Liver (tissue), 9 donors: Measurements from ENCODE around the gene PBLD. TPM values are rescaled to one million over a fixed set of nuclear protein-coding genes. Genes with fewer than 3 reads are reported as not detected.

ENCODE experiments used
- DNase-seq: peaks from one replicate; pipeline ENCODE4 v3.0.0-alpha.2; 2017; ENCODE audit warnings: low spot score
- H3K27ac ChIP-seq, 2 donors: one replicate each; pipeline ENCODE4 v1.7.0; 2013; ENCODE audit warnings: inconsistent platforms in 2 of 2, low read length in 2 of 2, control low read depth in 1 of 2, low read depth in 1 of 2, mild to moderate bottlenecking in 1 of 2
- H3K27me3 ChIP-seq, 4 donors: one replicate each; pipeline versions ENCODE4 v1.6.1 to v1.7.0; 2013; ENCODE audit warnings: low read length in 3 of 4, inconsistent platforms in 1 of 4, mild to moderate bottlenecking in 1 of 4, moderate library complexity in 1 of 4; ENCODE audit not compliant: control insufficient read depth in 4 of 4, insufficient read depth in 4 of 4
- H3K36me3 ChIP-seq, 4 donors: one replicate each; pipeline versions ENCODE4 v1.6.1 to v1.7.0; 2013; ENCODE audit warnings: low read length in 3 of 4, mild to moderate bottlenecking in 3 of 4, low read depth in 1 of 4, moderate library complexity in 1 of 4; ENCODE audit not compliant: control insufficient read depth in 4 of 4, insufficient read depth in 3 of 4
- H3K4me1 ChIP-seq, 4 donors: one replicate each; pipeline versions ENCODE4 v1.6.1 to v1.7.0; 2013; ENCODE audit warnings: low read length in 3 of 4, mild to moderate bottlenecking in 3 of 4, moderate library complexity in 1 of 4; ENCODE audit not compliant: control insufficient read depth in 4 of 4, insufficient read depth in 4 of 4
- H3K4me3 ChIP-seq, 3 donors: one replicate each; pipeline versions ENCODE4 v1.6.1 to v1.7.0; 2013; ENCODE audit warnings: low read length in 3 of 3, control low read depth in 1 of 3, low read depth in 1 of 3, mild to moderate bottlenecking in 1 of 3
- H3K9ac ChIP-seq, 2 donors: one replicate each; pipeline ENCODE4 v1.7.0; 2013; ENCODE audit warnings: low read length in 2 of 2, mild to moderate bottlenecking in 2 of 2, moderate library complexity in 2 of 2, control low read depth in 1 of 2, low read depth in 1 of 2
- H3K9me3 ChIP-seq, 4 donors: one replicate each; pipeline versions ENCODE4 v1.6.1 to v1.7.0; 2013; ENCODE audit warnings: low read length in 3 of 4; ENCODE audit not compliant: control insufficient read depth in 4 of 4
- EGR1 ChIP-seq, 2 donors: IDR thresholded peaks; 2 replicates each; pipeline ENCODE4 v1.6.1; 2016 to 2018; ENCODE audit warnings: antibody characterized with exemption in 2 of 2, low read depth in 2 of 2
- FOXA1 ChIP-seq: IDR thresholded peaks from 2 replicates; pipeline ENCODE4 v1.6.1; 2016; ENCODE audit warnings: antibody characterized with exemption
- FOXA2 ChIP-seq: IDR thresholded peaks from 2 replicates; pipeline ENCODE4 v1.6.1; 2016; ENCODE audit warnings: antibody characterized with exemption
- GABPA ChIP-seq, 2 donors: IDR thresholded peaks in 1 of 2; conservative IDR thresholded peaks in 1 of 2; 2 replicates each; pipeline ENCODE4 v1.6.1; 2016; ENCODE audit warnings: antibody characterized with exemption in 2 of 2, mild to moderate bottlenecking in 1 of 2, moderate library complexity in 1 of 2
- HNF4A ChIP-seq, 2 donors: conservative IDR thresholded peaks; 2 replicates each; pipeline ENCODE4 v1.6.1; 2016; ENCODE audit warnings: antibody characterized with exemption in 2 of 2, mild to moderate bottlenecking in 2 of 2
- HNF4G ChIP-seq: IDR thresholded peaks from 2 replicates; pipeline ENCODE4 v1.6.1; 2016; ENCODE audit warnings: antibody characterized with exemption
- JUND ChIP-seq, 2 donors: IDR thresholded peaks; 2 replicates each; pipeline ENCODE4 v1.6.1; 2016; ENCODE audit warnings: antibody characterized with exemption in 2 of 2
- NR2F2 ChIP-seq: IDR thresholded peaks from 2 replicates; pipeline ENCODE4 v1.6.1; 2016; ENCODE audit warnings: antibody characterized with exemption
- RAD21 ChIP-seq, 2 donors: IDR thresholded peaks; 2 replicates each; pipeline ENCODE4 v1.6.1; 2016; ENCODE audit warnings: antibody characterized with exemption in 2 of 2, mild to moderate bottlenecking in 2 of 2
- RXRA ChIP-seq, 2 donors: IDR thresholded peaks; 2 replicates each; pipeline ENCODE4 v1.6.1; 2017 to 2018; ENCODE audit warnings: antibody characterized with exemption in 2 of 2, mild to moderate bottlenecking in 1 of 2
- SP1 ChIP-seq: IDR thresholded peaks from 2 replicates; pipeline ENCODE4 v1.6.1; 2018; ENCODE audit warnings: antibody characterized with exemption, mild to moderate bottlenecking
- TAF1 ChIP-seq: conservative IDR thresholded peaks from 2 replicates; pipeline ENCODE4 v1.6.1; 2016; ENCODE audit warnings: antibody characterized with exemption, mild to moderate bottlenecking
- YY1 ChIP-seq: IDR thresholded peaks from 2 replicates; pipeline ENCODE4 v1.6.1; 2016; ENCODE audit warnings: antibody characterized with exemption, mild to moderate bottlenecking
- WGBS: extraction: QIAGEN DNeasy Blood & Tissue Kit; methylation state at CpG from one replicate; pipeline ENCODE4 v1.1.7; 2013; 5-methylcytosine and 5-hydroxymethylcytosine counted together
- polyA plus RNA-seq, 2 donors: library from polyadenylated mRNA; stranded (reverse) in 1 of 2; unstranded in 1 of 2; fragments of 200-250 nt in 1 of 2; fragments of >200 nt in 1 of 2; fragmentation: Nextera tagmentation in 1 of 2; extraction: Ambion mirVana in 1 of 2; gene quantifications; one replicate each; pipeline versions ENCODE4 v1.2.1 to v1.2.3, GENCODE V29; 2013 to 2015
- total RNA-seq, 2 donors: library from RNA; depleted of rRNA; stranded (reverse); fragments of >200 nt; gene quantifications; one replicate each; pipeline ENCODE4 v1.2.3, GENCODE V29; 2014
- TF ChIP-seq, protein P1 (sequence below): IDR thresholded peaks from 2 replicates; pipeline ENCODE4 v1.6.1; 2016; ENCODE audit warnings: antibody characterized with exemption
- TF ChIP-seq, protein P2 (sequence below): IDR thresholded peaks from 2 replicates; pipeline ENCODE4 v1.6.1; 2016; ENCODE audit warnings: antibody characterized with exemption, mild to moderate bottlenecking
- TF ChIP-seq, protein P3 (sequence below): IDR thresholded peaks from 2 replicates; pipeline ENCODE4 v1.6.1; 2016; ENCODE audit warnings: antibody characterized with exemption
- TF ChIP-seq, protein P4 (sequence below): IDR thresholded peaks from 2 replicates; pipeline ENCODE4 v1.6.1; 2016; ENCODE audit warnings: antibody characterized with exemption
- TF ChIP-seq, protein P5 (sequence below): fragments of 150-350 bp; IDR thresholded peaks from 2 replicates; pipeline ENCODE4 v1.5.1; 2017; ENCODE audit warnings: improper control_type of control experiment, low read depth, low read length; ENCODE audit not compliant: missing input control
- donor health status: healthy.
- donor health status: healthy.
- donor health status: healthy.
- donor health status: healthy.
- donor health status: healthy.

Gene PBLD
- total and polyA plus RNA-seq, 4 donors: 63.3 to 175 (median 103) TPM

DNA sequence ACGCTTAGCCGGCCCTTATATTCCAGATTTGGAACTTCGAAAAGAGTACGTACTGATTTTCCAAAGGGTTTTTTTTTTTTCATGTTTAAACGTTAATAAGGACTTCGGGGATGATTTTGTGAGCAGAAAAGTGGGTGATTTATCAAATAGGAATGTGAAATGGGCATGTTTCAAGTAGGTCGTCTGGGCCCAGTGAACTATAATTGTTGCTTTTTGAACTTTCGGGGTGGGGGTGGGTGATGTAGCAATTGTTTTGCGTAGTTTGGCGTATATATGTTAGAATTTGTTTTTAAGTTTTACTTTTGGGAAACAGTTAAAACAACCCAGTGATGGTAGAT lies 299 bp upstream of the PBLD start:
- H3K9ac ChIP-seq: peak overlapping the region; percentile 89 to 99
- H3K27me3 ChIP-seq: no peaks in the 10 kb centered on the region
- H3K4me3 ChIP-seq: peak overlapping the region; percentile 88 to 98 (median 94)
- H3K27ac ChIP-seq: peak overlapping the region; percentile 94 to 98
- peak in 1 of 2 donors; percentile 17 for TF ChIP-seq HNF4A (conservative IDR thresholded peaks at IDR 0.05)
- TF ChIP-seq YY1: no peak
- peaks cover 0 to 2% (median 0%) of the 10 kb centered on the region in 4 donors for H3K36me3 ChIP-seq
- H3K4me1 ChIP-seq: peaks cover 8 to 57% (median 39%) of the 10 kb centered on the region in 4 donors
- WGBS: under 1% methylated on average over 10 of the region's 10 CpGs
- DNase-seq: no peak
- H3K9me3 ChIP-seq: no peaks in the 10 kb centered on the region

DNA sequence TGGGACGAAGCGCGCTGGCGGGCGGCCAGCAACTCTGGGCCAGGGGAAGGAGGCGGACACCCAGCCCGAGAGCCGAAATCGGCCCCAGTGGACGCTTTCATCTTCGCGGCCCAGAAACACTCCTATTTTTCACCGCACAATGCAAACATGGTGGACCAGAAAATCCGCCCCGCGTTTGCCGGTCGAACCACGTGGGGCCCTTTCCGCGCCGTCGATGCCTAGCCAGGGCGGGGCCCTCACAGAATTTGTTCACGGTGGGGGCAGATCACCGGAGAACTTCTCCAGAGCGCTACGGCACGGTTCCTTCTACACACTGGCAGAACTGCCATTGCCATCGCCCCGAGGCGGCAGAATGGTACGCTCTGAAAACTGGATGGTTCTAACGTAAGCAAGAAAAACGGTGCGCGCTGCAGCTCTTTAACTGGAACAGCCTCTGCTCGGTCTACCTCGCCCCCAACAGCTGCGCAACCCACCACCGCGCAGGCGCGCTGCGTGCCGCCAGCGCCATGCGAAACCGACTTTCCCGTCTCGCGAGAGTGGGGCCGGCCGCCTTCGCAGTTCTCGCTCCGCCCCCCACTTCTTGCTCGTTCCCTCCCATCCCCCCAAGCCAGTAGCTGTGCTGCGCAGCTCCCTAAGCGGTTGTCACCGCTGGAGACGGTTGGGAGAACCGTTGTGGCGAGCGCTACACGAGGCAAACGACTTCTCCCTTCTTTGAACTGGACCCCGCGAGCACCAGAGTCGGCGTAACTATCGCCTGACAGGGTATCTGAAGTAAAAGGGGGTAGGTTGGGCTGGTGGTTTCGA lies 1.1 kb downstream of the PBLD start, which contains the start of gene HNRNPH3:
HNRNPH3 (plus strand) TSS at position 610 of the 804 bp plus-strand sequence. CDS start 5,158 bp downstream, outside the sequence.
- H3K4me1 ChIP-seq: peaks cover 4 to 49% (median 27%) of the 10 kb centered on the region in 4 donors

More for the DNA sequence above, 1.1 kb downstream of the PBLD start, which contains the start of gene HNRNPH3:
- H3K9ac ChIP-seq: peak within 1 kb of the TSS; percentile 89 to 99
- H3K27me3 ChIP-seq: no peaks in the 10 kb centered on the region
- H3K27ac ChIP-seq: peak within 1 kb of the TSS; percentile 94 to 98
- TF ChIP-seq FOXA1: peak; percentile 28
- TF ChIP-seq EGR1 (IDR thresholded peaks at IDR 0.05; ENCODE audit: low read depth in 2 of 2): peak; percentile 60 to 64
- TF ChIP-seq RXRA (IDR thresholded peaks at IDR 0.05): peak; percentile 3 to 15
- TF ChIP-seq, protein P1, sequence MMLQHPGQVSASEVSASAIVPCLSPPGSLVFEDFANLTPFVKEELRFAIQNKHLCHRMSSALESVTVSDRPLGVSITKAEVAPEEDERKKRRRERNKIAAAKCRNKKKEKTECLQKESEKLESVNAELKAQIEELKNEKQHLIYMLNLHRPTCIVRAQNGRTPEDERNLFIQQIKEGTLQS: no peak
- TF ChIP-seq, protein P2, sequence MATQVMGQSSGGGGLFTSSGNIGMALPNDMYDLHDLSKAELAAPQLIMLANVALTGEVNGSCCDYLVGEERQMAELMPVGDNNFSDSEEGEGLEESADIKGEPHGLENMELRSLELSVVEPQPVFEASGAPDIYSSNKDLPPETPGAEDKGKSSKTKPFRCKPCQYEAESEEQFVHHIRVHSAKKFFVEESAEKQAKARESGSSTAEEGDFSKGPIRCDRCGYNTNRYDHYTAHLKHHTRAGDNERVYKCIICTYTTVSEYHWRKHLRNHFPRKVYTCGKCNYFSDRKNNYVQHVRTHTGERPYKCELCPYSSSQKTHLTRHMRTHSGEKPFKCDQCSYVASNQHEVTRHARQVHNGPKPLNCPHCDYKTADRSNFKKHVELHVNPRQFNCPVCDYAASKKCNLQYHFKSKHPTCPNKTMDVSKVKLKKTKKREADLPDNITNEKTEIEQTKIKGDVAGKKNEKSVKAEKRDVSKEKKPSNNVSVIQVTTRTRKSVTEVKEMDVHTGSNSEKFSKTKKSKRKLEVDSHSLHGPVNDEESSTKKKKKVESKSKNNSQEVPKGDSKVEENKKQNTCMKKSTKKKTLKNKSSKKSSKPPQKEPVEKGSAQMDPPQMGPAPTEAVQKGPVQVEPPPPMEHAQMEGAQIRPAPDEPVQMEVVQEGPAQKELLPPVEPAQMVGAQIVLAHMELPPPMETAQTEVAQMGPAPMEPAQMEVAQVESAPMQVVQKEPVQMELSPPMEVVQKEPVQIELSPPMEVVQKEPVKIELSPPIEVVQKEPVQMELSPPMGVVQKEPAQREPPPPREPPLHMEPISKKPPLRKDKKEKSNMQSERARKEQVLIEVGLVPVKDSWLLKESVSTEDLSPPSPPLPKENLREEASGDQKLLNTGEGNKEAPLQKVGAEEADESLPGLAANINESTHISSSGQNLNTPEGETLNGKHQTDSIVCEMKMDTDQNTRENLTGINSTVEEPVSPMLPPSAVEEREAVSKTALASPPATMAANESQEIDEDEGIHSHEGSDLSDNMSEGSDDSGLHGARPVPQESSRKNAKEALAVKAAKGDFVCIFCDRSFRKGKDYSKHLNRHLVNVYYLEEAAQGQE: peak; percentile 97
- TF ChIP-seq GABPA (IDR thresholded peaks at IDR 0.05 in 1 of 2, conservative IDR thresholded peaks at IDR 0.05 in 1 of 2): no peak
- TF ChIP-seq RAD21 (IDR thresholded peaks at IDR 0.05): peak in 1 of 2 donors; percentile 33
- TF ChIP-seq NR2F2: no peak
- TF ChIP-seq FOXA2: no peak
- peak in 1 of 2 donors; percentile 2 for TF ChIP-seq HNF4A (conservative IDR thresholded peaks at IDR 0.05)
- TF ChIP-seq TAF1: peak; percentile 100
- TF ChIP-seq YY1: peak; percentile 94
- no peak for TF ChIP-seq HNF4G
- peak; percentile 59 for TF ChIP-seq SP1
- TF ChIP-seq, protein P3, sequence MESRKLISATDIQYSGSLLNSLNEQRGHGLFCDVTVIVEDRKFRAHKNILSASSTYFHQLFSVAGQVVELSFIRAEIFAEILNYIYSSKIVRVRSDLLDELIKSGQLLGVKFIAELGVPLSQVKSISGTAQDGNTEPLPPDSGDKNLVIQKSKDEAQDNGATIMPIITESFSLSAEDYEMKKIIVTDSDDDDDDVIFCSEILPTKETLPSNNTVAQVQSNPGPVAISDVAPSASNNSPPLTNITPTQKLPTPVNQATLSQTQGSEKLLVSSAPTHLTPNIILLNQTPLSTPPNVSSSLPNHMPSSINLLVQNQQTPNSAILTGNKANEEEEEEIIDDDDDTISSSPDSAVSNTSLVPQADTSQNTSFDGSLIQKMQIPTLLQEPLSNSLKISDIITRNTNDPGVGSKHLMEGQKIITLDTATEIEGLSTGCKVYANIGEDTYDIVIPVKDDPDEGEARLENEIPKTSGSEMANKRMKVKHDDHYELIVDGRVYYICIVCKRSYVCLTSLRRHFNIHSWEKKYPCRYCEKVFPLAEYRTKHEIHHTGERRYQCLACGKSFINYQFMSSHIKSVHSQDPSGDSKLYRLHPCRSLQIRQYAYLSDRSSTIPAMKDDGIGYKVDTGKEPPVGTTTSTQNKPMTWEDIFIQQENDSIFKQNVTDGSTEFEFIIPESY: peak; percentile 100
- TF ChIP-seq JUND (IDR thresholded peaks at IDR 0.05): no peak
- TF ChIP-seq, protein P4, sequence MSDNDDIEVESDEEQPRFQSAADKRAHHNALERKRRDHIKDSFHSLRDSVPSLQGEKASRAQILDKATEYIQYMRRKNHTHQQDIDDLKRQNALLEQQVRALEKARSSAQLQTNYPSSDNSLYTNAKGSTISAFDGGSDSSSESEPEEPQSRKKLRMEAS: peak; percentile 81
- TF ChIP-seq, protein P5, sequence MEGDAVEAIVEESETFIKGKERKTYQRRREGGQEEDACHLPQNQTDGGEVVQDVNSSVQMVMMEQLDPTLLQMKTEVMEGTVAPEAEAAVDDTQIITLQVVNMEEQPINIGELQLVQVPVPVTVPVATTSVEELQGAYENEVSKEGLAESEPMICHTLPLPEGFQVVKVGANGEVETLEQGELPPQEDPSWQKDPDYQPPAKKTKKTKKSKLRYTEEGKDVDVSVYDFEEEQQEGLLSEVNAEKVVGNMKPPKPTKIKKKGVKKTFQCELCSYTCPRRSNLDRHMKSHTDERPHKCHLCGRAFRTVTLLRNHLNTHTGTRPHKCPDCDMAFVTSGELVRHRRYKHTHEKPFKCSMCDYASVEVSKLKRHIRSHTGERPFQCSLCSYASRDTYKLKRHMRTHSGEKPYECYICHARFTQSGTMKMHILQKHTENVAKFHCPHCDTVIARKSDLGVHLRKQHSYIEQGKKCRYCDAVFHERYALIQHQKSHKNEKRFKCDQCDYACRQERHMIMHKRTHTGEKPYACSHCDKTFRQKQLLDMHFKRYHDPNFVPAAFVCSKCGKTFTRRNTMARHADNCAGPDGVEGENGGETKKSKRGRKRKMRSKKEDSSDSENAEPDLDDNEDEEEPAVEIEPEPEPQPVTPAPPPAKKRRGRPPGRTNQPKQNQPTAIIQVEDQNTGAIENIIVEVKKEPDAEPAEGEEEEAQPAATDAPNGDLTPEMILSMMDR: peak; percentile 17
- WGBS: under 1% methylated on average over 73 of the region's 73 CpGs
- H3K4me3 ChIP-seq: peak within 1 kb of the TSS; percentile 88 to 98 (median 94)
- H3K9me3 ChIP-seq: no peaks in the 10 kb centered on the region
- peaks cover 0 to 2% (median 0%) of the 10 kb centered on the region in 4 donors for H3K36me3 ChIP-seq
- peak; percentile 98 for DNase-seq
